Measurements from ENCODE around the gene RIN3. TPM values are rescaled to one million over a fixed set of nuclear protein-coding genes. Genes with fewer than 3 reads are reported as not detected.

The RIN3 gene
- total and polyA plus RNA-seq, 2 of the 4 experiments (the other 2 are of a cell fraction), result 2.5 to 11.1 TPM

DNA sequence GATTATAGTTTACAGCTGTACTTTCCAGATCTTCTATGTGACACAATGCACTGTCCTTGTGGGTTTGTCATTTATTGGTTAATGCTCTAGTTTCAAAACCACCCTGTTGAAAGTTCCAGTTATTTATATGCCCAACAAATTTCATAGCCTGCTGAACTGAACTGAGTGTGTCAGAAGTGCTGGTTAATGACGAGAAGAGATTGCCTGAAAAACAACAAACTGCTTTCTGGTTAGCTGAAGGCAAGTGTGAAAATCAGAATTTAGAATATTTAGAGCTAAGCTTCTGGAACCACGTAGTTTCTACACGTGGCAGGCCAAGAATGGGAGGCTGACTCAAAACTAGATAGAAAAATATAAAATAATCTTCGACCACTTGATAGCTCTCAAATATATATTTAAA lies 19.1 kb upstream of the RIN3 start:
- H4K8ac ChIP-seq (ENCODE audit: low read depth in 2 of 2, low read length in 2 of 2), result no peak overlapping the region
- no TSS peak for BruUV-seq (replicated peaks)
- H3K56ac ChIP-seq (ENCODE audit: extremely low read depth, insufficient read depth, low read length), result no peak overlapping the region
- DNase-seq (no peak), ATAC-seq (ENCODE audit: low read depth) (no peak)
- no peak overlapping the region for H2BK20ac ChIP-seq (ENCODE audit: low read depth, low read length)
- H3K18ac ChIP-seq (ENCODE audit: low read depth, low read length), result peak overlapping the region; percentile 23; the same call in 1 of the 2 replicates
- H3K9ac ChIP-seq (ENCODE audit: low read depth, low read length), result no peak overlapping the region
- dilution Hi-C loops (cut with HindIII; ENCODE audit: low sequenced_read_pairs, unreplicated experiment), result no loop called here
- POLR2A ChIA-PET (ENCODE audit: unreplicated experiment), result interaction anchor here (0.6 kb wide), 1 partner anchor 306 kb away, joined by 5 read pairs; no protein-coding TSS in a partner anchor
- H4K91ac ChIP-seq (ENCODE audit: insufficient read depth, low read depth, low read length), result no peak overlapping the region
- no peaks in the 10 kb centered on the region for H3K36me3 ChIP-seq (ENCODE audit: control insufficient read depth, insufficient read depth, low read length)
- H3K9me3 ChIP-seq (ENCODE audit: control insufficient read depth, insufficient read depth, low read length), result no peaks in the 10 kb centered on the region
- H2BK120ac ChIP-seq (ENCODE audit: low read depth, low read length), result no peak overlapping the region
- H3K4me1 ChIP-seq (ENCODE audit: control insufficient read depth, insufficient read depth, low read length), result peaks cover 10% of the 10 kb centered on the region
- no peak overlapping the region for H2AK9ac ChIP-seq (replicated peaks; ENCODE audit: low read depth, low read length, poor library complexity)
- H3K9me1 ChIP-seq (ENCODE audit: insufficient read depth, low read length), result peaks cover 10% of the 10 kb centered on the region
- in situ Hi-C loops (cut with MboI; ENCODE audit: low sequenced_read_pairs), result no loop called here
- intact Hi-C loops (cut with micrococcal nuclease), result no loop called here
- H2AK5ac ChIP-seq (ENCODE audit: low read depth, low read length), result no peak overlapping the region
- no peak overlapping the region for H4K5ac ChIP-seq (ENCODE audit: low read depth, low read length)
- no peaks in the 10 kb centered on the region for H4K20me1 ChIP-seq (ENCODE audit: insufficient read depth, low read length)
- no peak overlapping the region for H3K23ac ChIP-seq (ENCODE audit: low read depth, low read length)
- no peaks in the 10 kb centered on the region for H3K27me3 ChIP-seq (ENCODE audit: control insufficient read depth, insufficient read depth, low read length)
- H3K4me2 ChIP-seq (ENCODE audit: low read depth, low read length), result no peak overlapping the region
- H2BK15ac ChIP-seq (ENCODE audit: low read depth, low read length), result no peak overlapping the region
- no peak overlapping the region for H3K4ac ChIP-seq (ENCODE audit: low read depth, low read length)
- no peak for TF ChIP-seq RCOR1 (IDR thresholded peaks at IDR 0.05; ENCODE audit: insufficient replicate concordance, low read length)
- TF ChIP-seq CHD1 (IDR thresholded peaks at IDR 0.05; ENCODE audit: low read depth, low read length), result no peak
- TF ChIP-seq, protein P1, sequence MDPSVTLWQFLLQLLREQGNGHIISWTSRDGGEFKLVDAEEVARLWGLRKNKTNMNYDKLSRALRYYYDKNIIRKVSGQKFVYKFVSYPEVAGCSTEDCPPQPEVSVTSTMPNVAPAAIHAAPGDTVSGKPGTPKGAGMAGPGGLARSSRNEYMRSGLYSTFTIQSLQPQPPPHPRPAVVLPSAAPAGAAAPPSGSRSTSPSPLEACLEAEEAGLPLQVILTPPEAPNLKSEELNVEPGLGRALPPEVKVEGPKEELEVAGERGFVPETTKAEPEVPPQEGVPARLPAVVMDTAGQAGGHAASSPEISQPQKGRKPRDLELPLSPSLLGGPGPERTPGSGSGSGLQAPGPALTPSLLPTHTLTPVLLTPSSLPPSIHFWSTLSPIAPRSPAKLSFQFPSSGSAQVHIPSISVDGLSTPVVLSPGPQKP (IDR thresholded peaks at IDR 0.05; ENCODE audit: borderline replicate concordance, low read depth, low read length), result no peak
- no peaks in the 10 kb centered on the region for H3K79me1 ChIP-seq (ENCODE audit: low read depth in 1 of 2, low read length in 2 of 2)
- CTCF ChIA-PET, result no interaction called here
- no peak overlapping the region for H3K27ac ChIP-seq (ENCODE audit: insufficient read depth, low read length)
- no peak overlapping the region for H3K14ac ChIP-seq (replicated peaks; ENCODE audit: low read depth, low read length)
- no CpG with 5 or more reads among the region's 4 CpGs for WGBS, 2 experiments (ENCODE audit: extremely low coverage in 2 of 2, insufficient read length in 1 of 2)
- H3K4me3 ChIP-seq (ENCODE audit: insufficient read depth, low read depth, low read length), result no peak overlapping the region
- no peak overlapping the region for H2BK5ac ChIP-seq (ENCODE audit: low read depth, low read length, poor library complexity, severe bottlenecking)
- H2AFZ ChIP-seq (replicated peaks; ENCODE audit: low read length, poor library complexity), result no peak overlapping the region
